Common myeloid progenitor, CD34-positive (primary cell): ENCODE data around the gene C2orf68.

Experiments used
- CTCF ChIA-PET: fragments of 350-600 bp; sonication (Branson Sonifier 250); formaldehyde crosslinking; loops from one replicate; lab custom pipeline; 2021; ENCODE audit warnings: antibody characterized with exemption; lab: Charles Lee
- POLR2A ChIA-PET: fragments of 350-600 bp; sonication (Branson Sonifier 250); formaldehyde crosslinking; loops from one replicate; lab custom pipeline; 2021; ENCODE audit warnings: antibody characterized with exemption; lab: Charles Lee
- DNase-seq, 3 donors: peaks; one replicate each; pipeline versions ENCODE4 v3.0.0 to v3.0.0-alpha.2; 2013
- H3K27ac ChIP-seq, 2 experiments: 1 replicate in 1 of 2; 2 replicates in 1 of 2; pipeline ENCODE4 v1.7.0; 2013; ENCODE audit warnings: inconsistent platforms in 2 of 2, low read length in 2 of 2, mild to moderate bottlenecking in 2 of 2, low read depth in 1 of 2, moderate library complexity in 1 of 2; ENCODE audit not compliant: severe bottlenecking in 2 of 2, insufficient read depth in 1 of 2, poor library complexity in 1 of 2
- H3K27me3 ChIP-seq, 5 experiments: replicated peaks in 2 of 5; 1 replicate in 3 of 5; 2 replicates in 2 of 5; pipeline versions ENCODE4 v1.6.1 to v1.7.0; 2013; ENCODE audit warnings: low read length in 4 of 5, mild to moderate bottlenecking in 2 of 5, moderate library complexity in 2 of 5, inconsistent platforms in 1 of 5; ENCODE audit not compliant: insufficient read depth in 5 of 5, control insufficient read depth in 4 of 5
- H3K36me3 ChIP-seq, 4 experiments: 1 replicate in 2 of 4; 2 replicates in 2 of 4; pipeline versions ENCODE4 v1.6.1 to v1.7.0; 2013; ENCODE audit warnings: low read length in 3 of 4, control low read depth in 1 of 4, mild to moderate bottlenecking in 1 of 4; ENCODE audit not compliant: control insufficient read depth in 4 of 4, insufficient read depth in 4 of 4
- H3K4me1 ChIP-seq, 4 experiments: 1 replicate in 3 of 4; 2 replicates in 1 of 4; pipeline versions ENCODE4 v1.6.1 to v1.7.1; 2013; ENCODE audit warnings: low read length in 3 of 4, mild to moderate bottlenecking in 3 of 4, control low read depth in 1 of 4, inconsistent platforms in 1 of 4, moderate library complexity in 1 of 4; ENCODE audit not compliant: control insufficient read depth in 4 of 4, insufficient read depth in 4 of 4; ENCODE audit errors: control extremely low read depth in 1 of 4
- H3K4me3 ChIP-seq, 7 experiments: 1 replicate in 4 of 7; 2 replicates in 3 of 7; pipeline versions ENCODE4 v1.5.1 to v1.7.0; 2013; ENCODE audit warnings: mild to moderate bottlenecking in 7 of 7, low read length in 6 of 7, moderate library complexity in 6 of 7, inconsistent platforms in 2 of 7, low read depth in 2 of 7, control low read depth in 1 of 7; ENCODE audit not compliant: insufficient read depth in 4 of 7, control insufficient read depth in 1 of 7; ENCODE audit errors: extremely low read depth in 1 of 7
- H3K9me3 ChIP-seq, 5 experiments: 1 replicate in 4 of 5; 2 replicates in 1 of 5; pipeline versions ENCODE4 v1.6.1 to v1.7.1; 2013; ENCODE audit warnings: low read length in 4 of 5, mild to moderate bottlenecking in 2 of 5, inconsistent platforms in 1 of 5, low read depth in 1 of 5, moderate library complexity in 1 of 5; ENCODE audit not compliant: control insufficient read depth in 4 of 5, insufficient read depth in 2 of 5; ENCODE audit errors: control extremely low read depth in 1 of 5
- WGBS: methylation state at CpG from one replicate; pipeline ENCODE4 v1.1.5; 2013; ENCODE audit not compliant: insufficient coverage; 5-methylcytosine and 5-hydroxymethylcytosine counted together

C2orf68 gene

GRCh38 chr2:85590950-85591349 lies 20.9 kb downstream of the C2orf68 start:
- CTCF ChIA-PET = interaction anchor here (0.8 to 3.4 kb wide), 8 partner anchors 10 to 40 kb away, joined by 3 to 15 read pairs (median 4); partner anchors contain the start of gene VAMP8
- Histone ChIP-seq H3K27me3 (no peaks in the 10 kb centered on the region), H3K9me3 (no peaks in the 10 kb centered on the region), H3K4me3 (no peak overlapping the region), H3K4me1 (peaks cover 18 to 67% (median 63%) of the 10 kb centered on the region in 4 experiments), H3K27ac (peak overlapping the region in 1 of 2 experiments; percentile 46), H3K36me3 (peaks cover 0 to 14% (median 1%) of the 10 kb centered on the region in 4 experiments)
- no peak for DNase-seq
- 100% methylated on average over 1 of the region's 2 CpGs for WGBS
- POLR2A ChIA-PET = no interaction called here

- Histone ChIP-seq H3K27ac (peak overlapping the region in 1 of 2 experiments; percentile 46), H3K4me1 (peaks cover 21 to 74% (median 70%) of the 10 kb centered on the region in 4 experiments)
Observed at GRCh38 chr2:85589982-85590791, 21.7 kb downstream of the C2orf68 start.

DNA sequence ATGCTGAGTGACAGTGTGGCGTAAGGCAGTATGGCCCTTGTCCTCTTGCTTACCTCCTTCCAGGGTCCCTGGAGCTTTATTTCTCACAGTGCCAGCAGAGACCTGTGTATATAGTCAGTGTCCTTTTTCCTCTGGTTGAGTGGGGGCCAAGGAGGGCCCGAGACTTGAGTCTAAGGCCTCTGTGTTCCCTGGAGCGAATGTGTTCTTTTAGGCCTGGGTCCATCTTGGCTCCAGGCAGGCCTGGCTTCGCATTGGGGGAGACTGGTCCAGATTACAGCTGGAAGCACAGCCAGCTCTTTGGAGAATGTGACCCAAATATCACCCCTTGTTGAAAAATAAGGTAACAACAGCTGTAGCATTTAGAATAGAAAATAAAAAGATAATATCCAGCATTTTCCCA lies 22.7 kb downstream of the C2orf68 start:
- Histone ChIP-seq H3K9me3 (no peaks in the 10 kb centered on the region), H3K36me3 (peaks cover 0 to 14% (median 5%) of the 10 kb centered on the region in 4 experiments), H3K4me1 (peaks cover 23 to 74% (median 70%) of the 10 kb centered on the region in 4 experiments), H3K27ac (peak overlapping the region in 1 of 2 experiments; percentile 69), H3K4me3 (no peak overlapping the region), H3K27me3 (no peaks in the 10 kb centered on the region)
- 100% methylated on average over 4 of the region's 4 CpGs for WGBS
- CTCF ChIA-PET = interaction anchor here (1.0 to 3.4 kb wide), 3 partner anchors 8 to 12 kb away, joined by 3 to 18 read pairs (median 15); no protein-coding TSS in a partner anchor
- no peak for DNase-seq
- POLR2A ChIA-PET = interaction anchor here (1.9 kb wide), 1 partner anchor 28 kb away, joined by 7 read pairs; the partner anchor contains the start of gene GGCX

More at GRCh38 chr2:85589982-85590791, 21.7 kb downstream of the C2orf68 start:
- CTCF ChIA-PET = interaction anchor here (0.7 to 3.4 kb wide), 11 partner anchors 11 to 43 kb away, joined by 3 to 18 read pairs (median 4); partner anchors contain the start of gene VAMP8
- POLR2A ChIA-PET = no interaction called here
- Histone ChIP-seq H3K4me3 (peak overlapping the region in 1 of 7 experiments; percentile 39), H3K9me3 (no peaks in the 10 kb centered on the region), H3K36me3 (peaks cover 0 to 14% (median 2%) of the 10 kb centered on the region in 4 experiments), H3K27me3 (no peaks in the 10 kb centered on the region)
- 34% methylated on average over 7 of the region's 7 CpGs for WGBS
- DNase-seq = no peak

DNA sequence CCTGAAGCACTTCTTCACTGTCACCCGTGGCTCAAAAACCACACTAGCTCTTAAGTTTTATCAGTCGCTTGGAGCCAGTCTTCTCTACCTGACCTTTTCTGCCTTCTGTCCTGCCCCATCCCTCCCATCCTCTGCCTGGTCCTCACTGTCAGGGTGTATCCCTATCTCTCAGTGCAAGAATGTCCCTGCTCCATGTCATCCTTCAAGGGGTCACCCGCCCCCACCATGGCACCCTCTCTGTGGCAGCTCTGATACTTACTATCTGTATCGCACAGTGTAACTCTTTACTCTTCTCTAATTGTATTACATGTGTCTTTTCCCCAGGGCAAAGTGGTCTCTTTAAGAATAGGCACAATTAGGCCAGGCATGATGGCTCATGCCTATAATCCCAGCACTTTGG lies 23.2 kb downstream of the C2orf68 start:
- Histone ChIP-seq H3K27ac (peak overlapping the region; percentile 14 to 69), H3K36me3 (peaks cover 0 to 14% (median 7%) of the 10 kb centered on the region in 4 experiments), H3K4me1 (peaks cover 23 to 75% (median 71%) of the 10 kb centered on the region in 4 experiments), H3K4me3 (peak overlapping the region in 4 of 7 experiments; percentile 17 to 43 (median 35)), H3K9me3 (no peaks in the 10 kb centered on the region), H3K27me3 (no peaks in the 10 kb centered on the region)
- WGBS = 35% methylated on average over 3 of the region's 4 CpGs
- ChIA-PET POLR2A (interaction anchor here (1.9 to 2.3 kb wide), 2 partner anchors 10 to 27 kb away, joined by 7 to 9 read pairs; partner anchors contain the start of gene GGCX), CTCF (interaction anchor here (0.5 to 3.4 kb wide), 4 partner anchors 9 to 149 kb away, joined by 3 to 18 read pairs (median 9); no protein-coding TSS in a partner anchor)
- DNase-seq = no peak

GRCh38 chr2:85588236-85588635 lies 23.6 kb downstream of the C2orf68 start:
- Histone ChIP-seq H3K9me3 (no peaks in the 10 kb centered on the region), H3K27me3 (no peaks in the 10 kb centered on the region), H3K27ac (peak overlapping the region; percentile 51 to 69), H3K36me3 (peaks cover 0 to 18% (median 8%) of the 10 kb centered on the region in 4 experiments), H3K4me3 (peak overlapping the region in 4 of 7 experiments; percentile 17 to 43 (median 35)), H3K4me1 (peaks cover 23 to 77% (median 73%) of the 10 kb centered on the region in 4 experiments)
- 5% methylated on average over 4 of the region's 4 CpGs for WGBS
- ChIA-PET CTCF (interaction anchor here (0.5 to 3.0 kb wide), 8 partner anchors 9 to 149 kb away, joined by 3 to 18 read pairs (median 4); partner anchors contain the start of genes MAT2A and TMEM150A), POLR2A (interaction anchor here (0.9 to 2.3 kb wide), 3 partner anchors 10 to 260 kb away, joined by 4 to 9 read pairs (median 7); partner anchors contain the start of genes GGCX and TGOLN2)
- peak in 2 of 3 donors; percentile 73 to 75 for DNase-seq

GRCh38 chr2:85585781-85586105 lies 26.1 kb downstream of the C2orf68 start:
- H3K4me3 ChIP-seq = peak overlapping the region in 2 of 7 experiments; percentile 78 to 81
- H3K27ac ChIP-seq = peak overlapping the region in 1 of 2 experiments; percentile 79
- CTCF ChIA-PET = interaction anchor here (0.6 kb wide), 1 partner anchor 300 kb away, joined by 3 read pairs; no protein-coding TSS in a partner anchor

More at GRCh38 chr2:85585781-85586105, 26.1 kb downstream of the C2orf68 start:
- POLR2A ChIA-PET = interaction anchor here (0.7 to 1.0 kb wide), 2 partner anchors 10 to 11 kb away, joined by 3 to 6 read pairs; partner anchors contain the start of gene RNF181
- Histone ChIP-seq H3K9me3 (no peaks in the 10 kb centered on the region), H3K27me3 (no peaks in the 10 kb centered on the region), H3K36me3 (peaks cover 5 to 38% (median 17%) of the 10 kb centered on the region in 4 experiments), H3K4me1 (peaks cover 20 to 77% (median 71%) of the 10 kb centered on the region in 4 experiments)
- no CpG with 5 or more reads among the region's 1 CpG for WGBS
- peak in 1 of 3 donors; percentile 45 for DNase-seq
